Measurements from ENCODE around the gene SMIM43. TPM values are rescaled to one million over a fixed set of nuclear protein-coding genes. Genes with fewer than 3 reads are reported as not detected.

SMIM43 gene
- total and polyA plus RNA-seq, 7 donors, result 0.03 TPM; not detected in 5

DNA sequence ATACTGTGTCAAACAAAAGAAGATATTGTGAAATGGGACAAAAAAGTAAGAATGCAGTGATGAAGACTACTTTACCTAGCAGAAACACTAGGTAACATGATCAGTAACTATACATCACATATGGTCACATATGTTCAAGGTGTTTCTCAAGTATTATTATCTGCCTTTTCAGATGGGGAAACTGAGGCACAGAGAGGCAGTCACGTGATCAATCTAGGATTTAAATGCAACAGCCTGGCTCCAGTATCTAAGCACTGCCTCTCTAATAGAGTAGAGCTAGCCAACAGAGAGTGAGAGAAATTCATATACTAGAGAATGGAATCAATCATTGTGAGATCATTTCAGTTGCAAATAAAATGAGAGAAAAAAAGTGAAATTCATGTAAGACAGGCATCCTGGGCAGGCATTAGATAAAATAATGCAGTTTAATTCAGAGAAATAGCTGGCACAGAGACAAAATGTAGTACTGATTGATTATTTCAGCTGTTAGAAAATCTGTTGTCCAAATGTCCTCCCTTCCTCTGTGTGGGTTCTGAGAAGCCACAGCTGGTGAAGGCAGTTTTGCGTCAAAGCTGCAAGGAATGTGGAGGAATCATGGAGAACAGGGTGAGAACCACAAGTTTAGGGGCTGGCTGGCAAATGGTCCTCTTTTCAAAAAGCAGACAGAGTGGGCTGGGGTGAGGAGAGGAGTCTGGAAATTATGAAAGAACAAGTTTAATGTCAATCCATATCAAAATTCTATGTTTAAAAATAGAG lies 26.0 kb downstream of the SMIM43 start:
- Histone ChIP-seq H3K36me3 (ENCODE audit: insufficient read depth in 1 of 2, low read depth in 1 of 2) (no peaks in the 10 kb centered on the region), H3K27ac (no peak overlapping the region), H3K27me3 (ENCODE audit: insufficient read depth in 3 of 3, low read length in 2 of 3) (peaks cover 0 to 3% (median 0%) of the 10 kb centered on the region in 3 donors), H3K9me3 (no peaks in the 10 kb centered on the region), H3K4me3 (no peak overlapping the region), H3K4me1 (no peaks in the 10 kb centered on the region)
- DNase-seq (no peak), ATAC-seq (no peak)
- no peak for TF ChIP-seq CTCF (IDR thresholded peaks at IDR 0.05)
- 39 to 49% (median 42%) methylated on average over 2 of the region's 2 CpGs for WGBS, 3 donors
- intact Hi-C loops (cut with DNase I), result loop anchor here (5.0 to 10.0 kb wide), 2 partner anchors 367 to 544 kb away; no protein-coding TSS in a partner anchor

DNA sequence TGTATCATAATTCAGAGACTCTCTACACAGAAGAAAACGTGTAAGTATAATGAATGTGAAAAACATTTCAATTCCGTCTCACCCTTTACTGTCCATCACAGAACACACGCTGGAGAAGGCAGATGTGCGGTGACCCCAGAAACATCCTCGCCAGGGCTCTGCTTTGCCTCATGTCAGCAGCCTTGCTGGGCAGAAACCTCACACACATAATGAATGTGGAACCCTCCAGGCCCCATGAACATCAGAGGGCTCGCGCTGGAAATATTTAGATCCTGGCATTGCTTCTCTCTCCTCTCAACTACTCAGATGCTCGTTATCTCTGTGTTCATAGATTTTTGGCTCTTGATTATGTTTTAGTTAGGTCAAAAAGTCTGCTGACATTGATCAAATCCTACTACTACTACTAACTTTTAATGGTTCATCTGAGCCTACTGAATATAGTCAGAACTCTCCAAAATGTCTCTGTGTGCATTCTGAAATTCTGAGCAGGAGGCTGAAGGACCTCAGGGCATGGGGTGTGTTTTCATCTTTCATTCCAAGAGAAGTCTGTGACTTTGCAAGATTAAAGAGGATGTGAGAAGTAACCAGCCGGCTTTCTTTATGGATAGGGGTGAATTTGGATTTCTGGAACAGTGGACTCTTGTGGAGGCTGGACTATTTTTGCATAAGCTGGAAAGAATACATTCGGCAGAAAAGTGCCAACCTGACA lies 27.0 kb downstream of the SMIM43 start:
- intact Hi-C loops (cut with DNase I), result loop anchor here (2.0 to 10.0 kb wide), 3 partner anchors 253 to 543 kb away; no protein-coding TSS in a partner anchor
- peaks cover 0 to 3% (median 0%) of the 10 kb centered on the region in 3 donors for H3K27me3 ChIP-seq (ENCODE audit: insufficient read depth in 3 of 3, low read length in 2 of 3)
- no peak overlapping the region for H3K4me3 ChIP-seq
- no peak for TF ChIP-seq CTCF (IDR thresholded peaks at IDR 0.05)
- ATAC-seq, result no peak
- no peak overlapping the region for H3K27ac ChIP-seq
- no peak for DNase-seq
- 55 to 61% (median 56%) methylated on average over 10 of the region's 10 CpGs for WGBS, 3 donors
- H3K4me1 ChIP-seq, result no peaks in the 10 kb centered on the region
- no peaks in the 10 kb centered on the region for H3K36me3 ChIP-seq (ENCODE audit: insufficient read depth in 1 of 2, low read depth in 1 of 2)
- H3K9me3 ChIP-seq, result no peaks in the 10 kb centered on the region

DNA sequence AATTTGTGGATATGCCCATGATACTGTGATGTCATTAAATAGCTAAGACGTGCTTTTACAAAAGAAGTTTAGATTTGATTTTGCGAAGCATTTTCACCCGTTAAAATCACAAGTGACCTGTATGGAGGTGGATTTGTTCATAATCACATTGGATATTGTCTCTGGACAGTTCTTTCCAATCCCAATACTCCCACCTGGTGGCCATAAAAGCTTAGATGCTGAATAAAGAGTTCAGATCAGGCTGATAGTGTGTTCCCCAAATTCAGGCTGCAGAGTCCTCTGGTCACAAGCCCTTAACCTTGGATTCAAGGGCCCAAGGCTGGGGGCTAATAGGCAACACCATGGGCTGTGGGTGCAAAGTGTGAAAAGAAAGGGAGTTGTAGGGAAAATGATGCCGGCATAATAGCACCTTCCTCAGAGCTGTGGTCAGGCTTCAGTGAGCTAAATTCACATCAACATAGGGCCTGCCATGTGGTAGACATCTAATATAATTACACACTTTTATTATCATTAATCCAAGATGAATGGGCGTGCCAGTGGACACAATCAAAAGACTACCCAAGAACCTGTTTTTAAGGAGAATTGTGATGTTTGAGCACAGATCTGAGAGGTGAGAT lies 28.1 kb downstream of the SMIM43 start:
- WGBS, 3 donors, result 64 to 75% (median 65%) methylated on average over 5 of the region's 5 CpGs
- intact Hi-C loops (cut with DNase I), result loop anchor here (2.0 to 10.0 kb wide), 3 partner anchors 252 to 542 kb away; no protein-coding TSS in a partner anchor
- Histone ChIP-seq H3K27me3 (ENCODE audit: insufficient read depth in 3 of 3, low read length in 2 of 3) (peaks cover 0 to 3% (median 0%) of the 10 kb centered on the region in 3 donors), H3K4me1 (no peaks in the 10 kb centered on the region), H3K9me3 (no peaks in the 10 kb centered on the region), H3K36me3 (ENCODE audit: insufficient read depth in 1 of 2, low read depth in 1 of 2) (no peaks in the 10 kb centered on the region), H3K27ac (no peak overlapping the region), H3K4me3 (no peak overlapping the region)
- TF ChIP-seq CTCF (IDR thresholded peaks at IDR 0.05), result peak; percentile 45
- ATAC-seq (peak in 2 of 4 donors; percentile 39 to 67), DNase-seq (no peak)

DNA sequence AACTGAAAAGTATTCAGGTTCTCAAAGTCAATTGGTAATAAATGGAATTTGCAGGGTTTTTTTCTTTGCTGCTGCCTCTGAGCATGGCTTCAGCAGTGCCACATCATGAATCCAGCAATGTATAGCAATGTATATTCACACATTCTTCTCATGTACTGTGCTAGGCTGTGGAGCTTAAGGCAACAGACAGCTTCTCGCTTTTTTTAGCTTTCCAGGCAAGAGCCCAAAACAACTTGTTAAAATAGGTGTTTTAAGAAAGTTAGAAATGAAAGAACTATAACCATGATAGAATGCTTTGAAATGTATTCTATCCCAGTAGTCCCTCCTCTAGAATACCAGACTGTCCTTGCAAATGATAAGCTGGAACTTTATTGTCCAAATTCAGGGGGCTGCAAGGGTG lies 30.4 kb downstream of the SMIM43 start:
- H3K9me3 ChIP-seq, result no peaks in the 10 kb centered on the region
- H3K4me3 ChIP-seq, result no peak overlapping the region
- TF ChIP-seq CTCF (IDR thresholded peaks at IDR 0.05), result no peak
- H3K27ac ChIP-seq, result no peak overlapping the region
- intact Hi-C loops (cut with DNase I), result loop anchor here in 1 of 2 donors (10.0 kb wide), 1 partner anchor 540 kb away; no protein-coding TSS in a partner anchor
- no peaks in the 10 kb centered on the region for H3K27me3 ChIP-seq (ENCODE audit: insufficient read depth in 3 of 3, low read length in 2 of 3)
- H3K36me3 ChIP-seq (ENCODE audit: insufficient read depth in 1 of 2, low read depth in 1 of 2), result no peaks in the 10 kb centered on the region
- DNase-seq (no peak), ATAC-seq (no peak)
- H3K4me1 ChIP-seq, result no peaks in the 10 kb centered on the region
- 81 to 94% (median 82%) methylated on average over 1 of the region's 1 CpG for WGBS, 3 donors
